SK-N-MC (cell line): ENCODE results near the gene SGMS2.

Experiments
- EZH2 ChIP-seq: fragments of 200-600 bp; sonication (generic); IDR thresholded peaks from one replicate; pipeline ENCODE4 v1.6.1; 2017; ENCODE audit warnings: antibody characterized with exemption
- POLR2AphosphoS5 ChIP-seq: IDR thresholded peaks from 2 replicates; pipeline ENCODE4 v1.6.1; 2012; ENCODE audit warnings: mild to moderate bottlenecking, low read depth, low read length, borderline replicate concordance

GRCh38 chr4:107915220-107915619 lies 90.5 kb downstream of the SGMS2 start:
- no peak for TF ChIP-seq EZH2
- no peak for TF ChIP-seq POLR2AphosphoS5
